B cell (primary cell): ENCODE results near the gene DCAF4.

Experiments
- CTCF ChIP-seq: fragments of 200-600 bp; IDR thresholded peaks from one replicate; pipeline ENCODE4 v1.8.0; 2022; ENCODE audit warnings: antibody characterized with exemption, mild to moderate bottlenecking
- EZH2 ChIP-seq: IDR thresholded peaks from 2 replicates; pipeline ENCODE4 v1.6.1; 2012; ENCODE audit warnings: borderline replicate concordance, low read depth, mild to moderate bottlenecking, moderate library complexity, low read length; ENCODE audit not compliant: insufficient read depth, poor library complexity, severe bottlenecking

DNA sequence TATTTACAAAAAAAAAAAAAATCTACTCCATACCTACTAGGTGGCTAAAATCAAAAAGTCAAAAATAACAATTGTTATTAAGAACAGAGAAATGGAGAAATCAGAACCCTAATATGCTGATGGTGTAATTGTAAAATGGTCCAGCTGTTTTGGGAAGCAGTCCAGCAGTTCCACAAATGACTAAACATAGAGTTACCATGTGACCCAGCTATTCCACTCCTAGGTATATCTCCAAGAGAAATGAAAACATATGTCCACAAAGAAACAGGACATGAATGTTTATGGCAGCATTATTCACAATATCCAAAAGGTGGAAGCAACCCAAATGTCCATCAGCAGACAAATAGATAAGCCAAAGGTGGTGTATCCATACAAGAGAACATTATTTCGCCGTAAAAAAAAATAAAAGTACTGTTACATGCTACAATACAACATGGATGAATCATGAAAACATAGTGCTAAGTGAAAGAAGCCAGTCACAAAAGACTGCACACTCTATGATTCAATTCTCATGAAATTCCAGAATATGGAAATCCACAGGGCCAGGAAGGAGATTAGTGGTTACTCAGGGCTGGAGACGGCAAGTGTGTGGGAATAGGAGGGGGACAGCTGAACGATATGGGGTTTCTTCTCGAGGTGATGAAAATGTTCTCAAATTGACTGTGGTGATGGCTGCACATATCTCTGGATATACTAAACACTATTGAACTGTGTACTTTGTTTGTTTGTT lies 23.3 kb upstream of the DCAF4 start:
- TF ChIP-seq CTCF (no peak), EZH2 (no peak)
